NT2/D1 (cell line): ENCODE data around the gene CCDC24.

Experiments used
- SUZ12 ChIP-seq: IDR thresholded peaks from 2 replicates; pipeline ENCODE4 v1.6.1; 2011; ENCODE audit not compliant: insufficient read length, insufficient read depth; ENCODE audit errors: extremely low read depth
- YY1 ChIP-seq: IDR thresholded peaks from 2 replicates; pipeline ENCODE4 v1.6.1; 2011; ENCODE audit not compliant: insufficient read length, insufficient read depth

- TF ChIP-seq SUZ12: no peak
- TF ChIP-seq YY1: no peak
These were observed 44.1 kb upstream of the CCDC24 start for GRCh38 chr1:43947061-43947873.
